ENCODE measurements around the gene PECR.

- TF ChIP-seq POLR2A (IDR thresholded peaks at IDR 0.05) (no peak), CTCF (IDR thresholded peaks at IDR 0.05) (no peak), POLR2AphosphoS5 (IDR thresholded peaks at IDR 0.05) (no peak)
Observed at GRCh38 chr2:216039918-216040317, 41.7 kb downstream of the PECR start.

Measured in suprapubic skin (tissue), 4 donors.